ENCODE measurements around the gene LAMTOR1.

LAMTOR1 gene

DNA sequence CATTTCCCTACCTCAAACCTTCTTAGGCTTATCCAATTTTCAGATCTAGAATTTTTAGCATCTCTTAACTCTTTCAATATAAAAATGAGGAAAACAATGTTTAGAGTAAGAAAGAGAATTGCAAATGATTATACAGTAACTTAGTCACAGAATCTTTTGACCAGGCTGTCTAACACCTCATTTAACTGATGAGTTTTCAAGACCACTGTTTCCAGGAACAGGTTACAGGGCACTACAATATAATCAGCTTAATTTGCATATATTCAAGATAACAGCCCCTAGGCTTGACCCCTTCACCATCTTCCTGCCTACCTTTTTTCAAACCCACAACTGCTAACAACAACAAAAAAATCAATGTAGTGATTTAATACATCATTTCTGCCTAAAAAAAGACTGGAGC lies 35.4 kb downstream of the LAMTOR1 start:
- in situ Hi-C loops (cut with HindIII; ENCODE audit: low sequenced_read_pairs) = no loop called here
- no peak for DNase-seq (ENCODE audit: low read depth, low spot score)
- TF ChIP-seq, protein P1, sequence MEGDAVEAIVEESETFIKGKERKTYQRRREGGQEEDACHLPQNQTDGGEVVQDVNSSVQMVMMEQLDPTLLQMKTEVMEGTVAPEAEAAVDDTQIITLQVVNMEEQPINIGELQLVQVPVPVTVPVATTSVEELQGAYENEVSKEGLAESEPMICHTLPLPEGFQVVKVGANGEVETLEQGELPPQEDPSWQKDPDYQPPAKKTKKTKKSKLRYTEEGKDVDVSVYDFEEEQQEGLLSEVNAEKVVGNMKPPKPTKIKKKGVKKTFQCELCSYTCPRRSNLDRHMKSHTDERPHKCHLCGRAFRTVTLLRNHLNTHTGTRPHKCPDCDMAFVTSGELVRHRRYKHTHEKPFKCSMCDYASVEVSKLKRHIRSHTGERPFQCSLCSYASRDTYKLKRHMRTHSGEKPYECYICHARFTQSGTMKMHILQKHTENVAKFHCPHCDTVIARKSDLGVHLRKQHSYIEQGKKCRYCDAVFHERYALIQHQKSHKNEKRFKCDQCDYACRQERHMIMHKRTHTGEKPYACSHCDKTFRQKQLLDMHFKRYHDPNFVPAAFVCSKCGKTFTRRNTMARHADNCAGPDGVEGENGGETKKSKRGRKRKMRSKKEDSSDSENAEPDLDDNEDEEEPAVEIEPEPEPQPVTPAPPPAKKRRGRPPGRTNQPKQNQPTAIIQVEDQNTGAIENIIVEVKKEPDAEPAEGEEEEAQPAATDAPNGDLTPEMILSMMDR (IDR thresholded peaks at IDR 0.05; ENCODE audit: low read depth, low read length) = no peak
- H3K4me3 ChIP-seq (ENCODE audit: low read depth, low read length) = no peak overlapping the region

DNA sequence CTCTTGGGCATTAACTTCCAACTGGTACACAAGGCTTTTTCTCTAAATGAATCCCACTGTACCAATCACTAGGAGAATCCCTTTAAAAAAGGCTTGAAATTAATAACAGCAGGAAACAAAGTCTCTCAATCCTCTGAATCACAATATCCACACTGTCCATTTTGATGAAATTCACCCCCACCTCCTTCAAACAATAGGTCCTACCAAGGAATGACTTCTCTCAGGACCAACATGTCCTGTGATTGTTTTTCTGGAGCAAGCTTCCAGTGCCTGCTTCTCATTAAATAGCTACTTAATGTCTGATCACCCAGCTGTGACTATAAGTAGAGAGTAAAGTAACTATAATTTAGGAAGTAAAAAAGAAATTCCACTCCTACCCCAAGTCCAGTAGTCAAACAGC lies 35.8 kb downstream of the LAMTOR1 start:
- in situ Hi-C loops (cut with HindIII; ENCODE audit: low sequenced_read_pairs) = no loop called here
- TF ChIP-seq, protein P1 (IDR thresholded peaks at IDR 0.05; ENCODE audit: low read depth, low read length) = no peak
- DNase-seq (ENCODE audit: low read depth, low spot score) = no peak
- no peak overlapping the region for H3K4me3 ChIP-seq (ENCODE audit: low read depth, low read length)

DNA sequence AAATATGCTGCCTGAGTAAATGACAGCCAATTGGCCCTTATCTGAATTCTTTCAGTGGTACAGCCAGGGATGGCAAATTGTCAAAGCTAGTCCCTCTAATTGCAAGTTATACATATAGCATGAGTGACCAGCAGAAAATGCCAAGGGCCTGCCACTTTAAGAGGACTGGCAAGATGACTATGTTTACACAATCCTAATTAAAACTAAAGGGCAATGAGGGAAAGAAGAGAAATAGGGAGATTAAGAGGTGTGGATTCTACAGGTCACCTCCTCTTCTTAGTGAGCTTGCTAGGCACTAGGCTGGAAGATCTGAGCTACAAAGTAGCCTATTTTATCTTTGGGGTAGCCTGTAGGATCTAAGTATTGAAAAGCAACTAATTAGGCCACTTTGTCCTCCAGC lies 36.2 kb downstream of the LAMTOR1 start:
- in situ Hi-C loops (cut with HindIII; ENCODE audit: low sequenced_read_pairs) = no loop called here
- no peak overlapping the region for H3K4me3 ChIP-seq (ENCODE audit: low read depth, low read length)
- DNase-seq (ENCODE audit: low read depth, low spot score) = no peak
- TF ChIP-seq, protein P1 (IDR thresholded peaks at IDR 0.05; ENCODE audit: low read depth, low read length) = no peak

DNA sequence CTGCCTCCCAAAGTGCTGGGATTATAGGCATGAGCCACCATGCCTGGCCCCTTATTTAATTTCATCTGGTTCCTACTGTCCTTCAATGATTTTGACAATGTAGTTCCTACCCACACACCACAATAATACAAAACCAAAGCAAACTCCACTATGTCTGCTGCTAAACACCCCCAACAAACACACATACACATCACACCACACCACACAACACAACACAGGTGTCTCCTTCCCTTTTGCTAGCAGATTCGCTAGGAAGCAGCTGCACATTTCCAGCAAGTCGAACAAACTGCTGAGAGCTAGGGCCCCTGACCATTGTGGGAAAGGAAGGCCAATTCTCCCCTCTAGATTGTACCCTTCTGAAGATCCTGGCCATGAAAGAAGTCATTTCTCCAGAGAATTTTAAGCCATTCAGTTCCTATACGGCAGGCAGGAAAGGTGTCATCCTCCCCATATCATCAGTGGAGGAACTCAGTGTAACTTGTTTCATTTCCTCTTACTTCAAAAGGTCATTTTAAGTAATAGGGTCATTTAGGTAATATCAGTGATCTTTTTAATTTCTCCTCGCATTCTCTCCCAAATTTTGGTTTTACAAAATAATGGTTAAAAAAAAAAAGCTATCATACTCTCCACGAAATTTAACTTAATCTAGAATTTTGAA lies 41.2 kb downstream of the LAMTOR1 start:
- no peak for DNase-seq (ENCODE audit: low read depth, low spot score)
- TF ChIP-seq, protein P1 (IDR thresholded peaks at IDR 0.05; ENCODE audit: low read depth, low read length) = no peak
- no peak overlapping the region for H3K4me3 ChIP-seq (ENCODE audit: low read depth, low read length)
- in situ Hi-C loops (cut with HindIII; ENCODE audit: low sequenced_read_pairs) = no loop called here

DNA sequence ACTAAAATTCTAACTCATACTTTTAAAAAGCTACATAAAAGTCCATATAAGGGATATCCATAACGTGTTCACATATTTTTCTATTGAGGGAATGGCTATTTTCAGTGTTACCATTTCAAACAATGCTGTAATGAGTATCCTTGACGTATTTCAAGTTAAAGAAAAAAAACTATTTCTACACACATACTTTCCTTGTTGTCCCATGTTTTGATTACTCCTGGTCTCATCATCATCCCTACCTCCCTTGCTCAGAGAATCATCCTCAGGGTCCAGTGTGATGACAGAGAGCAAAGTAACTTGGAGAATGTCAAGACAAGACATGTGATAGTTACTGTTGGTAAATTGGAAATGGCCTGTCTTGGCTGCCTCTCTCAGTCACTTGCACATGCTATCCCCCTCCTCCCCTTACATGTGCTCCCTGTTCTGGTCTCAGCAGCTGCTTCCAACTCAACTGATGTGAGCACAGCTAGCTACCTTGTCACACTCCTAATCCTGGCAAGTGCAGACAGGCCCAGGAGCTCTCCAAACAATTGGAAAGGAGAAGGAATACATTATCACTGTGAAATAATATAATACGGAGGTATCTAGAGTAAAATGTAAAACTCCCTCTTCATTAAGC lies 44.6 kb downstream of the LAMTOR1 start:
- in situ Hi-C loops (cut with HindIII; ENCODE audit: low sequenced_read_pairs) = no loop called here
- H3K4me3 ChIP-seq (ENCODE audit: low read depth, low read length) = no peak overlapping the region
- peak; percentile 40 for DNase-seq (ENCODE audit: low read depth, low spot score)
- TF ChIP-seq, protein P1 (IDR thresholded peaks at IDR 0.05; ENCODE audit: low read depth, low read length) = no peak

GRCh38 chr11:72048766-72049460 lies 54.2 kb downstream of the LAMTOR1 start:
- TF ChIP-seq, protein P1 (IDR thresholded peaks at IDR 0.05; ENCODE audit: low read depth, low read length) = no peak
- in situ Hi-C loops (cut with HindIII; ENCODE audit: low sequenced_read_pairs) = no loop called here
- no peak for DNase-seq (ENCODE audit: low read depth, low spot score)
- H3K4me3 ChIP-seq (ENCODE audit: low read depth, low read length) = no peak overlapping the region

Measured in astrocyte of the spinal cord (primary cell).